ENCODE data around the gene SMOC1. TPM values are rescaled to one million over a fixed set of nuclear protein-coding genes. Genes with fewer than 3 reads are reported as not detected.

Gene SMOC1
- total RNA-seq, 1 donor from 2014 or later: 23.3 TPM

Other genes starting within 250 kb of the SMOC1 start
- 377 TPM for gene SRSF5, start 112.3 kb upstream of the SMOC1 start, total RNA-seq
- 0.23 TPM for gene SLC10A1, start 82.2 kb upstream of the SMOC1 start, total RNA-seq